GM13977 (cell line): ENCODE results near the gene HIPK2.

Source experiments
- DNase-seq: peaks from one replicate; pipeline ENCODE4 v3.0.0; 2012; ENCODE audit warnings: low spot score
- in situ Hi-C: fragments of 300-500 bp; cut with MboI; formaldehyde crosslinking; loops from one replicate; pipeline ENCODE4 v1.12.0; 2022; ENCODE audit warnings: low sequenced_read_pairs, low pct_unique_long_range_greater_than_20kb, mixed read lengths, inconsistent platforms; ENCODE audit not compliant: unreplicated experiment
- TF ChIP-seq, protein P1 (sequence below): IDR thresholded peaks from 2 replicates; pipeline ENCODE4 v1.5.1; 2012; ENCODE audit warnings: mild to moderate bottlenecking, control low read depth; ENCODE audit not compliant: insufficient read depth; ENCODE audit errors: extremely low read depth, missing control alignments

Gene HIPK2

GRCh38 chr7:139702313-139702731 lies 75.5 kb downstream of the HIPK2 start:
- in situ Hi-C loops: no loop called here
- DNase-seq: no peak
- TF ChIP-seq, protein P1, sequence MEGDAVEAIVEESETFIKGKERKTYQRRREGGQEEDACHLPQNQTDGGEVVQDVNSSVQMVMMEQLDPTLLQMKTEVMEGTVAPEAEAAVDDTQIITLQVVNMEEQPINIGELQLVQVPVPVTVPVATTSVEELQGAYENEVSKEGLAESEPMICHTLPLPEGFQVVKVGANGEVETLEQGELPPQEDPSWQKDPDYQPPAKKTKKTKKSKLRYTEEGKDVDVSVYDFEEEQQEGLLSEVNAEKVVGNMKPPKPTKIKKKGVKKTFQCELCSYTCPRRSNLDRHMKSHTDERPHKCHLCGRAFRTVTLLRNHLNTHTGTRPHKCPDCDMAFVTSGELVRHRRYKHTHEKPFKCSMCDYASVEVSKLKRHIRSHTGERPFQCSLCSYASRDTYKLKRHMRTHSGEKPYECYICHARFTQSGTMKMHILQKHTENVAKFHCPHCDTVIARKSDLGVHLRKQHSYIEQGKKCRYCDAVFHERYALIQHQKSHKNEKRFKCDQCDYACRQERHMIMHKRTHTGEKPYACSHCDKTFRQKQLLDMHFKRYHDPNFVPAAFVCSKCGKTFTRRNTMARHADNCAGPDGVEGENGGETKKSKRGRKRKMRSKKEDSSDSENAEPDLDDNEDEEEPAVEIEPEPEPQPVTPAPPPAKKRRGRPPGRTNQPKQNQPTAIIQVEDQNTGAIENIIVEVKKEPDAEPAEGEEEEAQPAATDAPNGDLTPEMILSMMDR: no peak

- in situ Hi-C loops: no loop called here
- TF ChIP-seq, protein P1: no peak
- DNase-seq: no peak
Measured at GRCh38 chr7:139701908-139702307, 75.9 kb downstream of the HIPK2 start.

- no peak for DNase-seq
- TF ChIP-seq, protein P1: no peak
- in situ Hi-C loops: no loop called here
Measured at GRCh38 chr7:139700505-139701235, 77.1 kb downstream of the HIPK2 start.

DNA sequence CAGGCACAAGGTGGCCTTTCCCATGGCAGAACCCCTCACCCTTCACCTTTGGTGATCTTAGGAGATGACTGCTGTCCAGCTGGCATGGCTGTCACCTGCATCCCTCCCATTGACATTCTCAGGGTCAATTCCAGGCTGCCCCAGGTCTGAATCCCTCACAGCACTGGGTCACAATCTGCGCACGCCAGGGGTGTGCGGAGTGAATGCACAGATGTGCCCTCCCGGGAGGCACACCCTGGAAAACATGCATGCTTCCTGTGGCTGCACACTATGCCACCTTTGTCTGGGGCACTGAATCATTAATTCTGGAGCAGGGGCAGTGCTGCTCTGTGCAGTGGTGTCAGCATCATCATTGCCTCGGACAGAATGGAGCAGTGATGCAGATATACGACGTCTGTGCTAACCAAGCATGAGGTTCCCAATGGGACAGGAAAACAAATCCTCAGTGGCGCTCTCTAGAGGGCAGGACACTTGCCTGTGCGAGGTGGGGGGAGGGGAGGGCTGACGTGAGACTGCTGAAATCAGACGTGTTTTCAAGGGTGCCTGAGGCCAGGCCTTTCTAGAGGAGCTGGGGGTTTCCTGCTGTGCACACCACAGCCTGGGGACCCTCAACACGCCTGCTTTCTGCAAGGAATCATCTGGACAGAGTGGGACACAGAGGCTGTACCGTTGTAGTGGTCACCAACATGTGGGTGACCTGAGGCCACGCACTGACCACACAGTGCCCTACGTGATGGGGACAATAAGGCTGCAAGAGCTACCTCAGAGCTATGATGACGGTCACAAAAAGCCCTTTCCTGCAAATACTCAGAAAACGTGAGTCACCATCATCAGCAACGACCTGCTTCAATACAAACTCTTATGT lies 77.9 kb downstream of the HIPK2 start:
- in situ Hi-C loops: no loop called here
- TF ChIP-seq, protein P1: peak; percentile 33
- DNase-seq: no peak

- DNase-seq: no peak
- TF ChIP-seq, protein P1: no peak
- in situ Hi-C loops: no loop called here
Measured at GRCh38 chr7:139698844-139699243, 79.0 kb downstream of the HIPK2 start.

DNA sequence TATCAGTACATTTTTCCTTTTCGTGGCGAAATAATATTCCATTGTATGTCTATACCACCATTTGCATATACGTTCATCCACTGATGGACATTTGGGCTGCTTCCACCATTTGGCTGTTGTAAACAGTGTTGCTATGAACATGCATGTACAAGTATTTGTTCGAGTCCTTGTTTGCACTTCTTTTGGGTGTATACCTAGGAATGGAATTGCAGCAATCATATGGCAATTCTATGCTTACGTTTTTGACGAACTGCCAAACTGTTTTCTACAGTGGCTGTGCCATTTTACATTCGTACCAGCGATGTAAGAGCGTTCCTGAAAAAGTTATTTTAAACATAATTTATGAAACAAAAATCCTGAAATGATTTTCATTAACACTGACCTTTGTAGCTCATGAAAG lies 79.5 kb downstream of the HIPK2 start:
- DNase-seq: no peak
- in situ Hi-C loops: no loop called here
- TF ChIP-seq, protein P1: no peak
